K562 (cell line): ENCODE results near the gene ARHGAP32. TPM values are rescaled to one million over a fixed set of nuclear protein-coding genes. Genes with fewer than 3 reads are reported as not detected.

Source experiments
- ATAC-seq: fragments of 200-7000 bp; cut with Tn5 transposase; 3 replicates; pipeline ENCODE4 v1.9.1; 2020; ENCODE audit warnings: moderate library complexity
- BruUV-seq: library from RNA; stranded (reverse); fragments of 400-500 nt; replicated peaks from 2 replicates; lab custom pipeline; 2021; lab: Mats Ljungman, UMichigan
- CTCF ChIA-PET: fragments of 300-600 bp; formaldehyde crosslinking; extraction: SDS; loops from one replicate; lab custom pipeline; 2021; ENCODE audit warnings: low intra/inter-chr PET ratio; lab: Yijun Ruan, JAX
- POLR2A ChIA-PET: fragments of 300-600, 350-650 bp; sonication (Branson Sonifier 250); formaldehyde crosslinking; extraction: SDS; loops from one replicate; lab custom pipeline; 2021; ENCODE audit warnings: antibody characterized with exemption, inconsistent platforms; lab: Yijun Ruan, JAX
- DNase-seq, 4 experiments: peaks; one replicate each; pipeline versions ENCODE4 v3.0.0 to v3.0.0-alpha.2; 2011 to 2018; ENCODE audit warnings: low spot score in 3 of 4, mixed read lengths in 3 of 4; ENCODE audit errors: extremely low read depth in 1 of 4
- FAIRE-seq: peaks from 2 replicates; lab custom pipeline; 2011; peaks lifted over from hg19 to GRCh38; lab: Jason Lieb, UNC
- H2AFZ ChIP-seq: 2 replicates; pipeline ENCODE4 v1.6.0; 2011; ENCODE audit warnings: low read depth, low read length, control low read depth, inconsistent platforms
- H3K27ac ChIP-seq: fragments of 200-600 bp; 3 replicates; pipeline ENCODE4 v1.8.0; 2011; ENCODE audit warnings: low read depth, mild to moderate bottlenecking, control low read depth, inconsistent platforms, low read length, moderate library complexity, mixed read lengths; ENCODE audit errors: extremely low read depth
- H3K27me3 ChIP-seq, 2 experiments: fragments of 300-600 bp in 1 of 2; 2 replicates in 1 of 2; 3 replicates in 1 of 2; pipeline versions ENCODE4 v1.6.0 to v1.8.0; 2011; ENCODE audit warnings: inconsistent platforms in 2 of 2, low read length in 2 of 2, mild to moderate bottlenecking in 1 of 2, mixed read lengths in 1 of 2, moderate library complexity in 1 of 2; ENCODE audit not compliant: control insufficient read depth in 2 of 2, insufficient read depth in 2 of 2
- H3K36me3 ChIP-seq: fragments of 300-600 bp; 3 replicates; pipeline ENCODE4 v1.8.0; 2011; ENCODE audit warnings: mild to moderate bottlenecking, low read length, inconsistent platforms; ENCODE audit not compliant: control insufficient read depth, insufficient read depth
- H3K4me1 ChIP-seq, 2 experiments: fragments of 200-600 bp in 1 of 2; replicated peaks in 1 of 2; 2 replicates in 1 of 2; 3 replicates in 1 of 2; pipeline versions ENCODE4 v1.5.1 to v1.8.0; 2011; ENCODE audit warnings: inconsistent platforms in 2 of 2, low read length in 2 of 2, mild to moderate bottlenecking in 1 of 2, mixed read lengths in 1 of 2, moderate library complexity in 1 of 2; ENCODE audit not compliant: control insufficient read depth in 2 of 2, insufficient read depth in 2 of 2
- H3K4me2 ChIP-seq: 2 replicates; pipeline ENCODE4 v1.6.1; 2011; ENCODE audit warnings: low read length, control low read depth, inconsistent platforms, mixed read lengths; ENCODE audit not compliant: insufficient read depth
- H3K4me3 ChIP-seq: fragments of 200-600 bp; sonication (generic), shearing (Covaris generic); 2 replicates; pipeline ENCODE4 v1.5.1; 2016; ENCODE audit warnings: control low read depth, inconsistent platforms
- H3K79me2 ChIP-seq: fragments of 200-600 bp; 3 replicates; pipeline ENCODE4 v1.8.0; 2011; ENCODE audit warnings: low read length, inconsistent platforms; ENCODE audit not compliant: control insufficient read depth, insufficient read depth
- H3K9ac ChIP-seq, 2 experiments: 2 replicates each; pipeline versions ENCODE4 v1.6.0 to v1.6.1; 2011; ENCODE audit warnings: low read depth in 2 of 2, low read length in 2 of 2, control low read depth in 1 of 2, inconsistent platforms in 1 of 2, mild to moderate bottlenecking in 1 of 2, mixed read lengths in 1 of 2; ENCODE audit not compliant: insufficient read depth in 1 of 2
- H3K9me1 ChIP-seq: one replicate; pipeline ENCODE4 v1.6.0; 2011; ENCODE audit warnings: inconsistent platforms, mild to moderate bottlenecking, low read length, moderate library complexity; ENCODE audit not compliant: control insufficient read depth, insufficient read depth
- H3K9me3 ChIP-seq: replicated peaks from 2 replicates; pipeline ENCODE4 v1.5.1; 2011; ENCODE audit warnings: low read depth, low read length, inconsistent platforms; ENCODE audit not compliant: control insufficient read depth, insufficient read depth
- H4K20me1 ChIP-seq: replicated peaks from 2 replicates; pipeline ENCODE4 v1.6.1; 2011; ENCODE audit warnings: low read length, inconsistent platforms, mixed read lengths; ENCODE audit not compliant: control insufficient read depth, insufficient read depth
- BHLHE40 ChIP-seq: IDR thresholded peaks from 2 replicates; pipeline ENCODE4 v1.6.1; 2011; ENCODE audit warnings: low read length, improper control_type of control experiment
- CBFA2T2 ChIP-seq: fragments of 450-650 bp; conservative IDR thresholded peaks from 2 replicates; pipeline ENCODE4 v1.6.1; 2017; ENCODE audit warnings: mild to moderate bottlenecking
- MXI1 ChIP-seq: IDR thresholded peaks from 2 replicates; pipeline ENCODE4 v1.6.1; 2011; ENCODE audit warnings: low read depth, mild to moderate bottlenecking, improper control_type of control experiment, low read length
- PCBP1 ChIP-seq: fragments of 200-400 bp; formaldehyde crosslinking; IDR thresholded peaks from 2 replicates; pipeline ENCODE4 v1.6.1; 2018; ENCODE audit warnings: mild to moderate bottlenecking, low read depth, low read length; ENCODE audit not compliant: poor library complexity, severe bottlenecking
- POU5F1 ChIP-seq: fragments of 150-350 bp; IDR thresholded peaks from 2 replicates; pipeline ENCODE4 v1.6.1; 2014; ENCODE audit warnings: borderline replicate concordance, low read length, low read depth, mild to moderate bottlenecking; ENCODE audit not compliant: partially characterized antibody
- RBBP5 ChIP-seq: fragments of 200-600 bp; sonication (generic); IDR thresholded peaks from 2 replicates; pipeline ENCODE4 v1.6.1; 2012; ENCODE audit warnings: borderline replicate concordance, mild to moderate bottlenecking, low read length, control low read depth, inconsistent platforms; ENCODE audit not compliant: insufficient read depth, poor library complexity, severe bottlenecking
- RUNX1 ChIP-seq: sonication (generic); IDR thresholded peaks from 2 replicates; pipeline ENCODE4 v1.6.1; 2016; ENCODE audit warnings: antibody characterized with exemption, low read depth
- SMAD2 ChIP-seq: fragments of 150-350 bp; IDR thresholded peaks from 2 replicates; pipeline ENCODE4 v1.6.1; 2014; ENCODE audit warnings: low read depth, mild to moderate bottlenecking, low read length
- SRSF3 ChIP-seq: fragments of 200-400 bp; formaldehyde crosslinking; IDR thresholded peaks from 2 replicates; pipeline ENCODE4 v1.6.1; 2016; ENCODE audit warnings: mild to moderate bottlenecking, low read length, moderate library complexity; ENCODE audit not compliant: insufficient read depth
- TARDBP ChIP-seq: fragments of 450-650 bp; IDR thresholded peaks from 2 replicates; pipeline ENCODE4 v1.6.1; 2016
- THRAP3 ChIP-seq: fragments of 450-650 bp; IDR thresholded peaks from 2 replicates; pipeline ENCODE4 v1.6.1; 2016; ENCODE audit warnings: mild to moderate bottlenecking, inconsistent platforms, borderline replicate concordance
- TRIM24 ChIP-seq, 2 experiments: fragments of 450-650 bp; IDR thresholded peaks; 2 replicates each; pipeline ENCODE4 v1.6.1; 2016
- WHSC1 ChIP-seq: IDR thresholded peaks from one replicate; pipeline ENCODE4 v1.6.1; 2012; ENCODE audit warnings: low read length, control low read depth, inconsistent platforms
- ZHX1 ChIP-seq: fragments of 150-350 bp; conservative IDR thresholded peaks from 2 replicates; pipeline ENCODE4 v1.6.1; 2014; ENCODE audit warnings: low read length
- ZKSCAN1 ChIP-seq: fragments of 150-350 bp; IDR thresholded peaks from 2 replicates; pipeline ENCODE4 v1.6.1; 2016; ENCODE audit warnings: low read depth, low read length
- ZNF212 ChIP-seq: fragments of 450-650 bp; formaldehyde crosslinking; IDR thresholded peaks from 2 replicates; pipeline ENCODE4 v1.4.0; 2020; ENCODE audit warnings: mild to moderate bottlenecking
- ZNF24 ChIP-seq: fragments of 450-650 bp; IDR thresholded peaks from 2 replicates; pipeline ENCODE4 v1.6.1; 2016
- ZNF354B ChIP-seq: fragments of 250-450 bp; sonication (Bioruptor Pico); IDR thresholded peaks from 2 replicates; pipeline ENCODE4 v1.4.0; 2020
- WGBS: fragments of 100-300 bp; shearing (Covaris generic); methylation state at CpG from one replicate; pipeline ENCODE4 v1.1.6; 2016; ENCODE audit warnings: low coverage, mixed read lengths; ENCODE audit not compliant: insufficient coverage; ENCODE audit errors: missing lambda C conversion rate; 5-methylcytosine and 5-hydroxymethylcytosine counted together
- in situ Hi-C: fragments of 300-500 bp; cut with MboI; formaldehyde crosslinking; loops from 4 replicates; pipeline ENCODE4 v1.15.0; 2018; ENCODE audit warnings: inconsistent platforms, mixed read lengths
- intact Hi-C: fragments of 100-400 bp; cut with micrococcal nuclease; formaldehyde crosslinking; loops from 2 replicates; pipeline ENCODE4 v1.14.2; 2022
- polyA plus RNA-seq, 8 experiments: library from polyadenylated mRNA; depleted of rRNA in 4 of 8; stranded (reverse) in 5 of 8; unstranded in 3 of 8; fragments of >200 nt; fragmentation: Nextera tagmentation in 2 of 8; fragmentation: Illumina TruSeq in 1 of 8; extraction: Ambion mirVana in 2 of 8; extraction: Trizol in 1 of 8; gene quantifications; 2 replicates each; pipeline versions ENCODE4 v1.2.1 to v1.2.3, GENCODE V29; 2011 to 2014; ENCODE audit warnings: inconsistent platforms in 1 of 8, missing spikeins in 1 of 8
- total RNA-seq, 7 experiments: library from RNA; depleted of rRNA in 6 of 7; stranded (reverse); fragments of >200 nt in 6 of 7; fragmentation: Illumina TruSeq in 2 of 7; extraction: Trizol in 2 of 7; gene quantifications; 2 replicates each; pipeline versions ENCODE4 v1.2.1 to v1.2.3, GENCODE V29; 2011 to 2021; ENCODE audit warnings: low replicate concordance in 1 of 7

The ARHGAP32 gene
- total and polyA plus RNA-seq, 9 of the 15 experiments (the other 6 are each of a cell fraction or from before 2014, with no cell fraction given), result 0.18 TPM; not detected in 8

- FAIRE-seq, result no peak
- no peak overlapping the region for H3K9ac ChIP-seq
- no peak overlapping the region for H3K4me2 ChIP-seq
- H3K36me3 ChIP-seq, result no peaks in the 10 kb centered on the region
- ChIA-PET POLR2A (no interaction called here), CTCF (no interaction called here)
- DNase-seq, result no peak
- no peak for ATAC-seq
- no peak overlapping the region for H3K4me3 ChIP-seq
- TF ChIP-seq SMAD2, result no peak
- no peak for TF ChIP-seq CBFA2T2
- TF ChIP-seq ZNF24, result no peak
- TF ChIP-seq MXI1, result no peak
- no peak for TF ChIP-seq ZKSCAN1
- TF ChIP-seq BHLHE40, result no peak
- TF ChIP-seq TRIM24 (IDR thresholded peaks at IDR 0.05), result no peak
- BruUV-seq, result no TSS peak
- in situ Hi-C loops (no loop called here), intact Hi-C loops (no loop called here)
- H4K20me1 ChIP-seq, result no peaks in the 10 kb centered on the region
- H2AFZ ChIP-seq, result no peak overlapping the region
- no peaks in the 10 kb centered on the region for H3K9me1 ChIP-seq
- no peaks in the 10 kb centered on the region for H3K27me3 ChIP-seq
- H3K4me1 ChIP-seq, result no peaks in the 10 kb centered on the region
- WGBS, result 0% methylated on average over 2 of the region's 2 CpGs
- no peaks in the 10 kb centered on the region for H3K9me3 ChIP-seq
- no peak overlapping the region for H3K27ac ChIP-seq
- H3K79me2 ChIP-seq, result no peaks in the 10 kb centered on the region
These were observed 156.9 kb downstream of the ARHGAP32 start for GRCh38 chr11:129035244-129035643.

DNA sequence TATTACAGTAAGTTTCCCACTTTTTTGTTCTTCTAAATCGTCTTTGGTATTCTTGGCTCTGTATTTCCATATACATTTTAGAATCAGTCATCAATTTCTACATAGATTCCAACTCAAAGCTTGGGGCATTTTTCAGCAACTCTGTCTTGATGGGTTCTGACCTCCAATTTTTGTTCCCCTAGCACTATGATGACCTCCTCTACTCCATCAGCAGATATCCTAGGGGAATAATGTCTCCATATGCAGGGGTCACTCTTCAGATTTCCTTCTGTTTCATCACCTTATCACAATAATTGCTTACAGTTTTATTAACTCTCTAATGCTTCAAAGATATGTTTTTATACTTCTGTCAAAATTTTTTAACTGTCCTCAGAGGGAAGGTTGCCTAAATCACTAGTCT is 158.1 kb downstream of the ARHGAP32 start:
- Histone ChIP-seq H2AFZ (no peak overlapping the region), H3K27me3 (no peaks in the 10 kb centered on the region), H3K9ac (no peak overlapping the region), H3K4me3 (no peak overlapping the region), H3K79me2 (no peaks in the 10 kb centered on the region), H3K4me1 (no peaks in the 10 kb centered on the region), H3K9me3 (no peaks in the 10 kb centered on the region), H3K9me1 (no peaks in the 10 kb centered on the region), H4K20me1 (no peaks in the 10 kb centered on the region), H3K27ac (no peak overlapping the region), H3K4me2 (no peak overlapping the region), H3K36me3 (no peaks in the 10 kb centered on the region)
- FAIRE-seq (no peak), DNase-seq (no peak), ATAC-seq (no peak)
- CTCF ChIA-PET, result no interaction called here
- in situ Hi-C loops (no loop called here), intact Hi-C loops (no loop called here)
- no TSS peak for BruUV-seq
- WGBS, result 0% methylated on average over 1 of the region's 1 CpG
- POLR2A ChIA-PET, result no interaction called here
- TF ChIP-seq PCBP1 (no peak), RBBP5 (no peak), TARDBP (no peak), ZHX1 (no peak), ZNF212 (no peak), SRSF3 (no peak), RUNX1 (no peak), ZNF354B (no peak), POU5F1 (no peak), WHSC1 (no peak), THRAP3 (no peak)
